SJSA1 (cell line): Measurements from ENCODE around the gene ESYT2. TPM values are rescaled to one million over a fixed set of nuclear protein-coding genes. Genes with fewer than 3 reads are reported as not detected.

ENCODE experiments used
- DNase-seq, 2 experiments: peaks; one replicate each; pipeline ENCODE4 v3.0.0-alpha.2; 2015 to 2020; ENCODE audit warnings: low spot score in 2 of 2, low read depth in 1 of 2
- H3K27ac ChIP-seq: fragments of 250-450 bp; sonication (Bioruptor Pico); 2 replicates; pipeline ENCODE4 v1.5.1; 2020; ENCODE audit warnings: mild to moderate bottlenecking, moderate library complexity
- H3K27me3 ChIP-seq: fragments of 250-450 bp; sonication (Bioruptor Pico); replicated peaks from 2 replicates; pipeline ENCODE4 v1.5.1; 2020; ENCODE audit warnings: mild to moderate bottlenecking, moderate library complexity
- H3K36me3 ChIP-seq: fragments of 250-450 bp; sonication (Bioruptor Pico); 2 replicates; pipeline ENCODE4 v1.5.1; 2020; ENCODE audit warnings: mild to moderate bottlenecking
- H3K4me1 ChIP-seq: fragments of 250-450 bp; sonication (Bioruptor Pico); replicated peaks from 2 replicates; pipeline ENCODE4 v1.6.1; 2021; ENCODE audit warnings: mild to moderate bottlenecking
- H3K4me3 ChIP-seq: fragments of 250-450 bp; sonication (Bioruptor Pico); 2 replicates; pipeline ENCODE4 v1.5.1; 2020; ENCODE audit warnings: mild to moderate bottlenecking
- H3K9me3 ChIP-seq: fragments of 250-450 bp; sonication (Bioruptor Pico); replicated peaks from 2 replicates; pipeline ENCODE4 v1.5.1; 2020; ENCODE audit warnings: mild to moderate bottlenecking
- total RNA-seq: library from RNA; depleted of rRNA; stranded (reverse); fragments of >200 nt; shearing (Covaris generic); gene quantifications from 2 replicates; pipeline ENCODE4 v1.2.3, GENCODE V29; 2014

Gene ESYT2
- total RNA-seq, 1 experiment from 2014 or later = 89.6 TPM

DNA sequence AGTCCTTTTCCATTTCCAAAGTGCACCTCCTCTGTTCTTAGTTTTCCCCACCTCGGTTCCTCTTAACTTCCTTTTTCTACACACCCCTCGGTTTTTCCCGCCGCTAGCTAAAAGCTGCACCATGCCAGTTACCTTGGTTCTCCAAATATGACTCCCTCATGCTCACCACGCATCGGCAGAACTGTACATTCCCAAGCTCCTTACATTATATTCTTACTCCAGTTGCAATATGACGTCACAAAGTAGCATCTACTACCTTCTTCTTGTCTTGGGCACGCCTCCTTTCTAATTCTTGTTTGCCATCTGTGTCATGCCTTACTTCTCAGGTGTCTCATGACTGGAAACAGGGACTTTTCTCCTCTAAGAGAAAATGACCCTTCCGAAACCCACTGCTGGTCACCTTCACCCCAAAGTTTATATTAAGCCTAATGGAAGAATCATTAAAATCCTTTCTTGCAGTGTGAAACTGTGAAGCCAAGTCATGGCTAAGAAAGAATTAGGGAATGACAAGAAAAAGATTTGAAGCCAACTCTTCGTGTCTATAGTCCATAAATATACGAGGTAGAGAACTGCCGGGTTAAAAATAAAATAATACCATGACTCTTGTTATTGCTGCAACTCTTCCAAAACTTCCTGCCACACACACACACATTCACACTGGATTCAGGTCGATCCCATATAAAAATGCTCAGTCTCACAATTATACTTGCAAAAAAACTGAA lies 1.7 kb downstream of the ESYT2 start:
- H3K27me3 ChIP-seq = no peaks in the 10 kb centered on the region
- peak overlapping the region; percentile 80 for H3K4me3 ChIP-seq
- H3K27ac ChIP-seq = no peak overlapping the region
- H3K4me1 ChIP-seq = peaks cover 18% of the 10 kb centered on the region
- H3K36me3 ChIP-seq = peaks cover 10% of the 10 kb centered on the region
- H3K9me3 ChIP-seq = peaks cover 3% of the 10 kb centered on the region; the same call in 1 of the 2 replicates
- DNase-seq = no peak

DNA sequence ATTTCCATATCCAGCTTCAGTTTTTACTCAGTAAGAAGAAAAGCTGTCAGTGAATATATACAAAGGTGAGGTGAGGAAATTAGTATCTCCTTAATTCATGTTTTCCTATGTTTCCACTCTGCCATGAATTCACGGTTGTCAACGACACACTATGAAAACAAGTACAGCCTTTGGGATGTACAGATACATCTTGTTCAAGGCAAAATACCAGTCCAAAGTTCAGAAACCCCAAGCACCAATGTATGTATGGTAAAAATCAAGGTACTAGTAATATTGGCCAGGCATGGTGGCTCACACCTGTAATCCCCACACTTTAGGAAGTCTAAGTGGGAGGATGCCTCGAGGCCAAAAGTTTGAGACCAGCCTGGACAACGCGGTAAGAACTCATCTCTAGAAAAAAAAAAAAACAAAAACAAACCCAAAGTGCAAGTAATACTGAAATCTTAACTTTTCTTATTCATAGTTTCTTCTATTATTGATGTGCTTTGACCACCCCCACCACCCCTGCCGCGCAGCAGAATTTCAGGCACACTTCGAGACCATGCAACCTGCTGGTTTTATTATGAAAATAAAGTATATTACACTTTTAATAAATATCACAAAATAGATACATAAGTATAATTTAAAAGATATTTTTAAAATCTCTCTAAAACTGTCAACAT lies 3.5 kb downstream of the ESYT2 start:
- no peak for DNase-seq
- Histone ChIP-seq H3K27me3 (no peaks in the 10 kb centered on the region), H3K9me3 (peaks cover 3% of the 10 kb centered on the region; the same call in 1 of the 2 replicates), H3K4me1 (peaks cover 29% of the 10 kb centered on the region), H3K27ac (no peak overlapping the region), H3K36me3 (peaks cover 10% of the 10 kb centered on the region), H3K4me3 (no peak overlapping the region)

DNA sequence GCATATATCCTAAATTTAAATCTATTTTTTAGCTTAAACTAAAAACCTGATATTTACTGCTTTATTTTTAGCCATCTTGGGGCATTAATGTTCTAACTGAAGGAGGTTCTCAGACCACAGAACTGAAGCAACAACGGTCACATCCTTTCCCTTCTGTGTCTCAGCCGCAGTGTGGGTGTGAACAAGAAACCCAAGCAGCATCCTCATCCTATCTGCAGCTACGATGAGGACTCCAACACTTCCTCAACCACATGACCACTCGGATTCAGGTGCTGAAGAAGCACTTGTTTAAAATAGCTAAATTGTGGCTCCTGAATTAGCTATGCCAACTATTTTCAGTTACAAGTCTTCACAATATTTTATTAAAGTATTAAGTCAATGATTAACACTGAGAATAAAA lies 5.3 kb downstream of the ESYT2 start:
- no peaks in the 10 kb centered on the region for H3K27me3 ChIP-seq
- H3K4me1 ChIP-seq = peaks cover 38% of the 10 kb centered on the region
- no peak for DNase-seq
- H3K27ac ChIP-seq = no peak overlapping the region
- peaks cover 6% of the 10 kb centered on the region for H3K36me3 ChIP-seq
- H3K9me3 ChIP-seq = peaks cover 2% of the 10 kb centered on the region; the same call in 1 of the 2 replicates
- no peak overlapping the region for H3K4me3 ChIP-seq

DNA sequence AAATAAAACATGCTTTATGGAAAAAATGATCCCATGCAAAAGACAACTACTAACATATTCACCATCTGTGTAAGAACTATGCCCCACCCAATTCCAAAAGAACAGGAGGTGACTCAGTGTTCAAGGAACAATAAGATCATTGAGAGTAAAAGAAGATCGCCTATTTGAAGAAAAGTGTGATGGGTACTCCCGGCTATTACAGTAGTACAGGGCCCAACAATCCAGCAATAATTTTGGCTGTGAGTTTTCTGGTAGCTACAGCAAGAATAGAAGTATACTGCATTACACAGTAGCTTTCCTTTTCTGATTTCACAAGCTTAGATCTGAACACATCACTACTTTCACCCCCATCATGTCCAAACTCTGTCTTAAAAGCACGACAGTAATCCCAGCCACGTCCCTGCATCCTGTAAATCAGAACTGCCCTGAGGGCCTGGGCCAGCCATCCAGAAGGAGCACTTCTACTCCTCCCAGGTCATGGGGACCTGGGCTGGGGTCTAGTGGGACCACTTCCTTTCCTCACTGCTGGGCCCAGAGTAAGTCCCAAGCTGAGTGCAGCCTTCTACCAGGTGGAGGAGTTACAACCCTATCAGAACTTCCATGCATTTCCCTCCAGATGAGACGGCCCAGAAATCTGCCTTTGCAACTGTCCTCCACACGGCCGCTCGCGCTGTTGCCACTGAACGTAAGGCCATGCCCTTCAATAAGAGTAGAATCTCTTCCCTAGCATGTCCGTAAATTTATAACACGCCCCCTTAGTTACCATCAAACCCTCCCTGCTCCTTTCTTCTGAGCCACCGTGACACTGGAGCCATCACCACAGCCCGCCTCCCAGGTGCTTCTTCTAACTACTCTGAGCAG lies 7.9 kb downstream of the ESYT2 start:
- Histone ChIP-seq H3K4me3 (no peak overlapping the region), H3K27ac (peak overlapping the region; percentile 99), H3K27me3 (no peaks in the 10 kb centered on the region), H3K4me1 (peaks cover 46% of the 10 kb centered on the region), H3K36me3 (no peaks in the 10 kb centered on the region; the same call in 1 of the 2 replicates), H3K9me3 (no peaks in the 10 kb centered on the region)
- DNase-seq = peak in 1 of 2 experiments; percentile 69

DNA sequence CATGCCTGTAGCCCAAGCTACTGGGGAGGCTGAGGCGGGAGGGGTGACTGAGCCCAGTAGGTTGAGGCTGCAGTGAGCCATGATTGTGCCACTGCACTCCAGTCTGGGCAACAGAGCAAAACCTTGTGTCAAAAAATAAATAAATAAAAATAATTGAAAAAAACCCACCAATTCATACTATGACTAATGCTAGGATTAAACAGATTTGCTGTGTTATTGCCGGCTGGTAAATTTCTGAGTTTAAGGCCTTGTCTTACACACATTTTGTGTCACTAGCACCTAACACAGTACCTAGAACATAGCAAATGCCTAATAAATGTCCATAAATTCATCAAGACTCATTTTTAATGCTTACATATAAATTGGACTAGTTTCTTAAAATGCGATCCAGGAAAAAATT lies 8.7 kb downstream of the ESYT2 start:
- peak in 1 of 2 experiments; percentile 44 for DNase-seq
- Histone ChIP-seq H3K36me3 (no peaks in the 10 kb centered on the region; the same call in 1 of the 2 replicates), H3K27ac (peak overlapping the region; percentile 99), H3K4me1 (peaks cover 46% of the 10 kb centered on the region), H3K4me3 (no peak overlapping the region), H3K27me3 (no peaks in the 10 kb centered on the region), H3K9me3 (no peaks in the 10 kb centered on the region)

DNA sequence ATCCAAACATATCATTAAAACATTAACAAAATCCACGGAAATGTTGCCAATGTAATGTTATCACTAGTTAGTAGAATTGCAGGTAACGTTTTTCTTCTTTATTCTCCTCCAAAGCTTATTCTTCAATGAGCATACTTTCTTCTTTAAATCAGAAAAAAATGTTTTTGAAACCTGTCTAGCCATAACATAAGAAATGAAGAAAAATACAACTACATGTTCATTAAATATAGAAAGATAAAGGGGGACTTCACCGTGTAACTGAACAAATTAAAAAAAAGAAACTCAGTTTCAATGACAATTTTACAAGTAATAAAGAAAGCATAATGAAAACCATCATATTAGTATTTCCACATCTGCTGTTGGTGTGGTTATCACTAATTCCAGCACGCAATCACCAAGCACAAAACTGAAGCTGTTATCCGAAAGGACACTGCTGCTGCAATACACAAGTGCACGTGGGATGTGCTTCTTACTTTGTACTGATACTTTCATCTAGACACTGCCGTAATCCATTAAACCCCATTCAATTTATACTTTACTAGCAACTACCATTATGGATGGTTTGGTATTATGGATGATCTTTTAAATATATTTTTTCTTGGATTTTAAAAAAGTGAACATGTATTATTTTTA lies 9.6 kb downstream of the ESYT2 start:
- H3K27ac ChIP-seq = peak overlapping the region; percentile 99
- no peaks in the 10 kb centered on the region for H3K9me3 ChIP-seq
- DNase-seq = no peak
- H3K4me3 ChIP-seq = no peak overlapping the region
- no peaks in the 10 kb centered on the region for H3K36me3 ChIP-seq
- H3K4me1 ChIP-seq = peaks cover 46% of the 10 kb centered on the region
- no peaks in the 10 kb centered on the region for H3K27me3 ChIP-seq

DNA sequence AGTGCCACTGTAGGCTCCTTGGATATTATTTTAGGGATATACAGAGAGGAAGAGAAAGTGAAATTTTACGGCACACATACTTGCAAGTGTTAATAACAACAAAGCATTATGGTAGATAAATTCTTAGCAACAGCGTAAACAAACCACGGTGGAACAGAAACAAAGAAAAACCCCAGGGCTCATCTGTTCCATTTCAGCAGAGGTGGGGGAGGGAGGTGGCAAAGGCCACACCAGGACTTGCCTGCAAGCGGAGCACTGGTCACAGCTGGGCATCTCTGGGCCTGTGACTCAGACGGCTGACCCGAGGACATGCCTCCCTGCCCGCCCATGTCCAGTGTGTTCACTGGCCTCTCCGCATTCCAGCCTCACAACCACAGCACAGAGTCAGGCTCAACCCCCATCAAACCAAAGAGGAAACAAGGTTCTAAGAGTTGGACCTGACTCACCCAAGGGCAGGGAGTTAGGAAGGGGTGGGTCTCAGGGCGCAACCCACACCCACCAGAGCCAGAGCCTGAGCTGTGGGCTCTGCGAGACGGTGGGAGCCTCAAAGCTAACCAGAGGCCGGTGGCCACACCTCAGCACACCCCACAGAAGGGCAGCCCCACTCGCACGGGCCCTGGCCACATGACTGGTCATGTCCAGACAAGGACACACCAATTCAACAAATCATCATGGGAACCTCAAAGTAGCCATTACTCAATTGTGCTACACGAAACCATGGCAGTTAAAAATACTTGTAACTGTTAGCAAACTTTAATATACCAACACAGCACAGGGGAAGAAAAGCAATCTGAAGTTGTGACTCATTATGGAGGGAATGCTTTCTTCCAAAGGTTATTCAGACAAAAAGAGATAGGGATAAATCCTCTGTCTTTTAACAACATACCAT lies 10.7 kb downstream of the ESYT2 start:
- Histone ChIP-seq H3K4me1 (peaks cover 46% of the 10 kb centered on the region), H3K27ac (peak overlapping the region; percentile 99), H3K27me3 (no peaks in the 10 kb centered on the region), H3K9me3 (no peaks in the 10 kb centered on the region), H3K4me3 (peak overlapping the region; percentile 27), H3K36me3 (no peaks in the 10 kb centered on the region)
- DNase-seq = peak; percentile 99

DNA sequence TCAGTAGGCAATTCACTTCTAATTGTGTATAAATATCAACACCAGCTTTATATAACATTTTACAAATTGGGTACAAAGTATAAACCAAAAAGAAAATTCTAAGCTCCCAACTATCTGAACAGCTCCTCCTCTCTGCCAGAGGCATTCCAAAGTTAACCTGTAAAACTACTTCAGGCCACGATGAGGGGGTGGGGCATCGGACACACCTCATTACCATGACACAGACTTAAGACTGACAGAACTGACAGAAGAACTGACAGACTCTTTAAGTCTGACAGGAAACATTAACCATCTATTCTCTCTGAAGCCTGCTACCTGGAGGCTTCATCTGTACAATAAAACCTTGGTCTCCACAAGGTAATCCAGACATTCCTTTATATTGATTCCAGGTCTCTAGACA lies 12.3 kb downstream of the ESYT2 start:
- no peak for DNase-seq
- Histone ChIP-seq H3K9me3 (no peaks in the 10 kb centered on the region), H3K4me3 (no peak overlapping the region), H3K36me3 (no peaks in the 10 kb centered on the region), H3K27ac (no peak overlapping the region; the same call in 1 of the 2 replicates), H3K27me3 (no peaks in the 10 kb centered on the region), H3K4me1 (peaks cover 45% of the 10 kb centered on the region)

DNA sequence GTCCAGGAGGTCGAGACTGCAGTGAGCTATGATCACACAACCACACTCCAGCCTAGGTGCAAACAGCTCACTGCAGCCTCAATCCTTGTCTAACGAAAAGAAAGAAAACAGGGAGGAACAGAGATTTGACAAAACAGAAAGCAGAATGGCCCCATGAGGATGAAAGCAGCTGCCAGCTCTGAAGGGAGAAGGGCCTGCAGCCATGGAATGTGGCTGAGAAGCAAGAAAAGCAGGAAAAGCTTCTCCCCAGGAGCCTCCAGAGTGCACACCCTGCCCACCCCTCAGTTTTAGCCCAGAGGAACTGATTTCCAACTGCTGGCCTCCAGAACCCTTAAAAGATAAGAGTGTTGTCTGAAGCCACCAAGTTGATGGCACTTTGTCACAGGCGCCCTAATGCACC lies 13.0 kb downstream of the ESYT2 start:
- H3K27ac ChIP-seq = no peak overlapping the region
- H3K4me1 ChIP-seq = peaks cover 41% of the 10 kb centered on the region
- no peaks in the 10 kb centered on the region for H3K36me3 ChIP-seq

DNA sequence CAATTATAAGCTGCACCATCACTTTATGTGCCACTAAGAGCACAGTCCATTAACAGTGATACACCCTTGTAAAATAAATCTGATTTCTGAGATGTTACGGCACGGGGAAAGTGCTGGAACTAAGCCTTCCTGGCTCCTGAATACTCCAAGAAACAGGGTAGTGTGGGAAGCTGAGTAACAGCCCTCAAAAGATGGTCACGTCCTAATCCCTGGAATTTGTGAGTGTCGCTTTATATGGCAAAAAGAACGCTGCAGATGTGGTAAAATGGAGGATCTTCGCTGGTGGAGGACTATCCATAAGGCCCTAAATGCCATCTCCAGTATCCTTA lies 13.5 kb downstream of the ESYT2 start:
- Histone ChIP-seq H3K27ac (no peak overlapping the region), H3K9me3 (no peaks in the 10 kb centered on the region), H3K36me3 (no peaks in the 10 kb centered on the region), H3K4me3 (no peak overlapping the region), H3K27me3 (no peaks in the 10 kb centered on the region), H3K4me1 (peaks cover 36% of the 10 kb centered on the region)
- no peak for DNase-seq

More for the DNA sequence above, 13.0 kb downstream of the ESYT2 start:
- no peaks in the 10 kb centered on the region for H3K27me3 ChIP-seq
- H3K9me3 ChIP-seq = no peaks in the 10 kb centered on the region
- DNase-seq = no peak
- no peak overlapping the region for H3K4me3 ChIP-seq

DNA sequence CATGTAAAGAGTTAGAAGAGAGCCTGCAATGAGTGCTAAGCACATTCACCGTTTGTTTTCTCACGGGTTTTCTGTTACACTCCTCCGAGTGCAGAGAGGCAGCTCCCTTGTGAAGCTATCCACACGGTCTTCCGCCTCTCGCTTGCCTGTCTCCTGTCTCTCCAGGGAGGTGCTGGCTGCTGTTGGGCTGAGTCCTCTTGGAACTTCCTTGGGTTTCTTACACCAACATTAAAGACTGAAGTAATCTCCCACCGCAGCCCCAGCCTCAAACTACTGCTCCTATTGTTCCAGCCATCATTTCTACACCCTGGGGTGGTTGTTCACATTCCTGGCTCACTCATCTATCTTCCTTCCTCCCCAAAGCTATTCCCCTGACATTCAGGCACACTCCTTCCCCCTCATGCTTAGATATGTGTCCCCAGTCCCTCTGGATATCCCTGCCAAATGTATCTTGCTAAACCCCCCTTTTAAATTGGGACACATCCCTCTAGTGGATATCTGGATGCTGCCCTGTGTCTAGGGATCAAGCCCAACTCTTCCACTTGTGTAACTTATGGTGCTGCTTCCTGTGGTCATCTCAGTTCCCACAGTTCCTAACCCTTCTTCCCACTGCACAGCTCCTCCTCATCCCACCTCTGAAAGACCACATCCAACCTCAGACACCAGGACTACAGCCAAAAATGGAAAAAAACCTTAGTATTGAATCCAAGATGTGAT lies 14.1 kb downstream of the ESYT2 start:
- DNase-seq = no peak
- no peaks in the 10 kb centered on the region for H3K9me3 ChIP-seq
- H3K27ac ChIP-seq = no peak overlapping the region
- peaks cover 31% of the 10 kb centered on the region for H3K4me1 ChIP-seq
- H3K27me3 ChIP-seq = no peaks in the 10 kb centered on the region
- H3K36me3 ChIP-seq = 0 out of 2 replicates have a peak, but pooled peaks cover 1% of the 10 kb centered on the region
- no peak overlapping the region for H3K4me3 ChIP-seq

DNA sequence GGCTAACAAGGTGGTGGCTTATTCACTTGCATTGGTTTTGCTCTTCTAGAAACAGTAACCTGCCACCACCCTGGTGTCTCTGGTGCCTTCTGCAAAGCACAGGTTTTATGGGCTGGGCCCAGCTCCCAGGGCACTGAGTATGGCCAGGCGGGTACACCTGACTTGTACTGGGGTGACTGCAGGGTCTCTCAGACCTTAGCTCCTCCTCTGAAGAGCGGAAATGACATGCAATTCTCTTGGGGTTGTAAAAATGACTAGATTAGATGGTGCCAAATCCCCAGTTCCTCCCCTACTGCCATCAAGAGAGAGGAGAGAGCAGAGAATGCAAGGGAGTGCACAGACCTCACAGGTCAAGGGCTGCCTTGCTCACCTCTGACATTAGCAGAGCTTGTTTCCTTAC lies 14.7 kb downstream of the ESYT2 start:
- peaks cover 7% of the 10 kb centered on the region; the same call in 1 of the 2 replicates for H3K36me3 ChIP-seq
- DNase-seq = no peak
- no peaks in the 10 kb centered on the region for H3K9me3 ChIP-seq
- H3K27ac ChIP-seq = no peak overlapping the region
- no peak overlapping the region for H3K4me3 ChIP-seq
- no peaks in the 10 kb centered on the region for H3K27me3 ChIP-seq
- H3K4me1 ChIP-seq = peaks cover 25% of the 10 kb centered on the region
